Mesenchymal stem cell (in vitro differentiated cells and primary cell): ENCODE results near the gene SNN. TPM values are rescaled to one million over a fixed set of nuclear protein-coding genes. Genes with fewer than 3 reads are reported as not detected.

ENCODE experiments used
- DNase-seq: peaks from one replicate; pipeline ENCODE4 v3.0.0-alpha.2; 2013
- H2AFZ ChIP-seq: one replicate; pipeline ENCODE4 v1.6.1; 2013; ENCODE audit warnings: low read depth, mild to moderate bottlenecking, control low read depth, inconsistent platforms, low read length, moderate library complexity
- H2AK5ac ChIP-seq: 2 replicates; pipeline ENCODE4 v1.6.1; 2013; ENCODE audit warnings: low read length, moderate library complexity, mild to moderate bottlenecking, inconsistent platforms; ENCODE audit not compliant: severe bottlenecking
- H2BK120ac ChIP-seq: one replicate; pipeline ENCODE4 v1.6.1; 2013; ENCODE audit warnings: low read depth, mild to moderate bottlenecking, inconsistent platforms, low read length, moderate library complexity
- H2BK12ac ChIP-seq, 2 experiments: one replicate each; pipeline ENCODE4 v1.6.1; 2013; ENCODE audit warnings: inconsistent platforms in 2 of 2, low read length in 2 of 2, mild to moderate bottlenecking in 2 of 2, moderate library complexity in 2 of 2, control low read depth in 1 of 2
- H2BK15ac ChIP-seq: one replicate; pipeline ENCODE4 v1.6.1; 2013; ENCODE audit warnings: mild to moderate bottlenecking, low read depth, inconsistent platforms; ENCODE audit not compliant: poor library complexity, severe bottlenecking
- H2BK5ac ChIP-seq: 2 replicates; pipeline ENCODE4 v1.6.1; 2013; ENCODE audit warnings: low read depth, mild to moderate bottlenecking, low read length, control low read depth, inconsistent platforms; ENCODE audit not compliant: poor library complexity, severe bottlenecking
- H3K14ac ChIP-seq, 2 experiments: one replicate each; pipeline ENCODE4 v1.6.1; 2013; ENCODE audit warnings: inconsistent platforms in 2 of 2, low read length in 2 of 2, control low read depth in 1 of 2, mild to moderate bottlenecking in 1 of 2, moderate library complexity in 1 of 2
- H3K18ac ChIP-seq, 2 experiments: one replicate each; pipeline ENCODE4 v1.6.1; 2013; ENCODE audit warnings: inconsistent platforms in 2 of 2, low read length in 2 of 2, control low read depth in 1 of 2, low read depth in 1 of 2, mild to moderate bottlenecking in 1 of 2
- H3K23ac ChIP-seq, 2 experiments: one replicate each; pipeline ENCODE4 v1.6.1; 2013; ENCODE audit warnings: inconsistent platforms in 2 of 2, low read length in 2 of 2, mild to moderate bottlenecking in 2 of 2, moderate library complexity in 2 of 2, control low read depth in 1 of 2
- H3K27ac ChIP-seq: 2 replicates; pipeline ENCODE4 v1.5.1; 2013; ENCODE audit warnings: mild to moderate bottlenecking, moderate library complexity, low read length, control low read depth, inconsistent platforms; ENCODE audit not compliant: poor library complexity, severe bottlenecking
- H3K27me3 ChIP-seq, 2 experiments: 2 replicates each; pipeline versions ENCODE4 v1.6.1 to v1.7.0; 2013; ENCODE audit warnings: low read length in 2 of 2, mild to moderate bottlenecking in 2 of 2, moderate library complexity in 2 of 2, control low read depth in 1 of 2, inconsistent platforms in 1 of 2; ENCODE audit not compliant: control insufficient read depth in 1 of 2, insufficient read depth in 1 of 2
- H3K36me3 ChIP-seq, 2 experiments: 2 replicates each; pipeline versions ENCODE4 v1.6.1 to v1.7.0; 2013; ENCODE audit warnings: low read length in 2 of 2, control low read depth in 1 of 2, inconsistent platforms in 1 of 2, low read depth in 1 of 2, mild to moderate bottlenecking in 1 of 2; ENCODE audit not compliant: insufficient read depth in 2 of 2, control insufficient read depth in 1 of 2
- H3K4ac ChIP-seq, 2 experiments: one replicate each; pipeline ENCODE4 v1.6.1; 2013; ENCODE audit warnings: inconsistent platforms in 2 of 2, low read length in 2 of 2, mild to moderate bottlenecking in 2 of 2, moderate library complexity in 2 of 2, control low read depth in 1 of 2, low read depth in 1 of 2
- H3K4me1 ChIP-seq: 2 replicates; pipeline ENCODE4 v1.6.1; 2013; ENCODE audit warnings: low read depth, low read length, control low read depth; ENCODE audit not compliant: control insufficient read depth, insufficient read depth
- H3K4me2 ChIP-seq: 2 replicates; pipeline ENCODE4 v1.6.1; 2013; ENCODE audit warnings: low read length, mild to moderate bottlenecking, inconsistent platforms; ENCODE audit not compliant: poor library complexity, severe bottlenecking
- H3K4me3 ChIP-seq, 2 experiments: 2 replicates each; pipeline versions ENCODE4 v1.5.1 to v1.7.0; 2013; ENCODE audit warnings: low read length in 2 of 2, mild to moderate bottlenecking in 2 of 2, control low read depth in 1 of 2, low read depth in 1 of 2; ENCODE audit not compliant: insufficient read depth in 1 of 2
- H3K79me1 ChIP-seq: replicated peaks from 2 replicates; pipeline ENCODE4 v1.6.1; 2013; ENCODE audit warnings: mild to moderate bottlenecking, control low read depth, low read length, inconsistent platforms; ENCODE audit not compliant: poor library complexity, severe bottlenecking
- H3K9ac ChIP-seq: 2 replicates; pipeline ENCODE4 v1.7.0; 2013; ENCODE audit warnings: mild to moderate bottlenecking, low read length, moderate library complexity
- H3K9me3 ChIP-seq: 2 replicates; pipeline ENCODE4 v1.7.0; 2013; ENCODE audit warnings: mild to moderate bottlenecking, low read length; ENCODE audit not compliant: control insufficient read depth
- H4K8ac ChIP-seq: one replicate; pipeline ENCODE4 v1.6.1; 2013; ENCODE audit warnings: inconsistent platforms, mild to moderate bottlenecking, low read length, moderate library complexity
- H4K91ac ChIP-seq: one replicate; pipeline ENCODE4 v1.6.1; 2013; ENCODE audit warnings: mild to moderate bottlenecking, low read length, inconsistent platforms
- WGBS: methylation state at CpG from one replicate; pipeline ENCODE4 v1.1.7; 2013; ENCODE audit warnings: mixed read lengths; 5-methylcytosine and 5-hydroxymethylcytosine counted together
- polyA plus RNA-seq, 2 experiments: library from polyadenylated mRNA; stranded (reverse); fragments of 200-250 nt; gene quantifications; one replicate each; pipeline ENCODE4 v1.2.3, GENCODE V29; 2013

The SNN gene
- polyA plus RNA-seq (2013, experiment 1 of 2): 10.0 TPM
- polyA plus RNA-seq (2013, experiment 2 of 2): 10.1 TPM

GRCh38 chr16:11667824-11668622, at the start of gene SNN:
Gene SNN (plus strand): TSS chr16:11668455. CDS start chr16:11676060, 7,605 bp downstream.
- no peaks in the 10 kb centered on the region for H3K27me3 ChIP-seq
- H3K9ac ChIP-seq: peak within 1 kb of the TSS; percentile 84
- peak within 1 kb of the TSS; percentile 94 for H2BK15ac ChIP-seq
- peaks cover 40% of the 10 kb centered on the region for H3K79me1 ChIP-seq
- peak within 1 kb of the TSS in 1 of 2 experiments; percentile 96 for H3K23ac ChIP-seq
- H2AFZ ChIP-seq: peak within 1 kb of the TSS; percentile 68
- peak within 1 kb of the TSS; percentile 93 for H3K4me2 ChIP-seq
- peak within 1 kb of the TSS; percentile 85 to 88 for H3K4me3 ChIP-seq
- no peaks in the 10 kb centered on the region for H3K9me3 ChIP-seq
- H3K27ac ChIP-seq: no peak within 1 kb of the TSS
- peak within 1 kb of the TSS; percentile 27 to 67 for H3K4ac ChIP-seq
- peak within 1 kb of the TSS in 1 of 2 experiments; percentile 37 for H2BK12ac ChIP-seq
- peaks cover 0 to 4% of the 10 kb centered on the region in 2 experiments for H3K36me3 ChIP-seq
- H4K8ac ChIP-seq: peak within 1 kb of the TSS; percentile 87
- no peak within 1 kb of the TSS for H2AK5ac ChIP-seq
- peak within 1 kb of the TSS; percentile 55 for H2BK120ac ChIP-seq
- H4K91ac ChIP-seq: peak within 1 kb of the TSS; percentile 70
- DNase-seq: peak; percentile 87
- H3K4me1 ChIP-seq: peaks cover 25% of the 10 kb centered on the region
- peak within 1 kb of the TSS; percentile 79 to 92 for H3K18ac ChIP-seq
- WGBS: 21% methylated on average over 47 of the region's 93 CpGs
- H3K14ac ChIP-seq: peak within 1 kb of the TSS; percentile 70 to 98
- no peak within 1 kb of the TSS for H2BK5ac ChIP-seq

GRCh38 chr16:11619327-11619851, 48.9 kb upstream of the SNN start:
- DNase-seq: no peak
- Histone ChIP-seq H3K4me3 (no peak overlapping the region), H4K91ac (no peak overlapping the region), H2BK120ac (no peak overlapping the region), H3K14ac (no peak overlapping the region), H3K4me2 (no peak overlapping the region), H3K4me1 (peaks cover 14% of the 10 kb centered on the region), H2BK15ac (no peak overlapping the region), H3K18ac (no peak overlapping the region), H2AFZ (no peak overlapping the region), H3K27me3 (no peaks in the 10 kb centered on the region), H3K79me1 (no peaks in the 10 kb centered on the region), H3K9ac (no peak overlapping the region), H3K27ac (no peak overlapping the region), H4K8ac (no peak overlapping the region), H3K23ac (no peak overlapping the region), H2BK5ac (no peak overlapping the region), H3K4ac (no peak overlapping the region), H2BK12ac (no peak overlapping the region), H3K9me3 (no peaks in the 10 kb centered on the region), H3K36me3 (no peaks in the 10 kb centered on the region), H2AK5ac (peak overlapping the region; percentile 36)
- WGBS: 94% methylated on average over 2 of the region's 2 CpGs

GRCh38 chr16:11620243-11621003, 47.8 kb upstream of the SNN start:
- H3K9me3 ChIP-seq: no peaks in the 10 kb centered on the region
- no peak overlapping the region for H3K9ac ChIP-seq
- H2BK5ac ChIP-seq: no peak overlapping the region
- no peak overlapping the region for H3K4me2 ChIP-seq
- H3K23ac ChIP-seq: no peak overlapping the region
- H3K18ac ChIP-seq: no peak overlapping the region
- no peak overlapping the region for H4K8ac ChIP-seq
- peaks cover 10% of the 10 kb centered on the region for H3K4me1 ChIP-seq
- H2AFZ ChIP-seq: no peak overlapping the region
- 95% methylated on average over 8 of the region's 8 CpGs for WGBS
- no peaks in the 10 kb centered on the region for H3K36me3 ChIP-seq
- peak overlapping the region; percentile 68 for H2AK5ac ChIP-seq
- H3K14ac ChIP-seq: no peak overlapping the region
- H4K91ac ChIP-seq: peak overlapping the region; percentile 59
- no peak overlapping the region for H2BK12ac ChIP-seq
- no peaks in the 10 kb centered on the region for H3K79me1 ChIP-seq
- H3K27me3 ChIP-seq: no peaks in the 10 kb centered on the region
- no peak overlapping the region for H2BK15ac ChIP-seq
- H3K4ac ChIP-seq: no peak overlapping the region
- no peak overlapping the region for H2BK120ac ChIP-seq
- no peak for DNase-seq
- no peak overlapping the region for H3K4me3 ChIP-seq
- H3K27ac ChIP-seq: no peak overlapping the region

DNA sequence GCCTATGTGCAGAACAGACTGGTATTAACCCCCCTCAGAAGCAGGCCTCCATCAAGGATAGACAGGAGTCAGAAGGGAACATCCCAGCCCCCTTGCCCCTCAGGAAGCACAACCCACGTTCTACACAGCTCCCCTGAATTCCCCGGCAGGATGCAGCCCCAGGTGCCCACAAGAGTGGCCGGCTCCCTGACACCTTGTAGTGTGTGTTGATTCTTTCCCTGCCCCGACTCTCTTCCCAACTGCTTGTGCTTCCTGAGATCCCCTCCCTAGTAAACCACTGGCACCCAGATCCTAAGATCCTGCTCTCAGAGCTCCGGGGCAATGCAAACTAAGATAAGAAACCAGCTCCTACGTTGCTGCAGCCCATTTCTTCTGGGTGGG, 46.7 kb upstream of the SNN start:
- no peak overlapping the region for H3K23ac ChIP-seq
- no peak overlapping the region for H2AK5ac ChIP-seq
- H4K91ac ChIP-seq: no peak overlapping the region
- H4K8ac ChIP-seq: no peak overlapping the region
- H3K9me3 ChIP-seq: no peaks in the 10 kb centered on the region
- H3K4me3 ChIP-seq: peak overlapping the region in 1 of 2 experiments; percentile 43
- no peak overlapping the region for H2BK5ac ChIP-seq
- no peak for DNase-seq
- H3K14ac ChIP-seq: no peak overlapping the region
- H3K79me1 ChIP-seq: no peaks in the 10 kb centered on the region
- H3K36me3 ChIP-seq: no peaks in the 10 kb centered on the region
- H3K27me3 ChIP-seq: no peaks in the 10 kb centered on the region
- H3K18ac ChIP-seq: no peak overlapping the region
- peaks cover 7% of the 10 kb centered on the region for H3K4me1 ChIP-seq
- no peak overlapping the region for H2AFZ ChIP-seq
- no peak overlapping the region for H3K4ac ChIP-seq
- no peak overlapping the region for H2BK120ac ChIP-seq
- no peak overlapping the region for H2BK12ac ChIP-seq
- WGBS: 68% methylated on average over 6 of the region's 6 CpGs
- peak overlapping the region; percentile 72 for H3K9ac ChIP-seq
- no peak overlapping the region for H3K27ac ChIP-seq
- H2BK15ac ChIP-seq: no peak overlapping the region
- H3K4me2 ChIP-seq: no peak overlapping the region
